Limb (tissue), 2 donors: ENCODE results near the gene CYP2A6.
"Not testable (repeated sequence)": the region's sequence is repeated elsewhere in the genome, so short reads cannot be mapped to it uniquely, and the experiment has no call there.

ENCODE experiments used
- DNase-seq, 2 donors: peaks; one replicate each; pipeline ENCODE4 v3.0.0-alpha.2; 2016; ENCODE audit errors: extremely low spot score in 2 of 2

Gene CYP2A6

GRCh38 chr19:40819479-40820234, 30.6 kb downstream of the CYP2A6 start:
- DNase-seq, result peak; percentile 25 to 61

DNA sequence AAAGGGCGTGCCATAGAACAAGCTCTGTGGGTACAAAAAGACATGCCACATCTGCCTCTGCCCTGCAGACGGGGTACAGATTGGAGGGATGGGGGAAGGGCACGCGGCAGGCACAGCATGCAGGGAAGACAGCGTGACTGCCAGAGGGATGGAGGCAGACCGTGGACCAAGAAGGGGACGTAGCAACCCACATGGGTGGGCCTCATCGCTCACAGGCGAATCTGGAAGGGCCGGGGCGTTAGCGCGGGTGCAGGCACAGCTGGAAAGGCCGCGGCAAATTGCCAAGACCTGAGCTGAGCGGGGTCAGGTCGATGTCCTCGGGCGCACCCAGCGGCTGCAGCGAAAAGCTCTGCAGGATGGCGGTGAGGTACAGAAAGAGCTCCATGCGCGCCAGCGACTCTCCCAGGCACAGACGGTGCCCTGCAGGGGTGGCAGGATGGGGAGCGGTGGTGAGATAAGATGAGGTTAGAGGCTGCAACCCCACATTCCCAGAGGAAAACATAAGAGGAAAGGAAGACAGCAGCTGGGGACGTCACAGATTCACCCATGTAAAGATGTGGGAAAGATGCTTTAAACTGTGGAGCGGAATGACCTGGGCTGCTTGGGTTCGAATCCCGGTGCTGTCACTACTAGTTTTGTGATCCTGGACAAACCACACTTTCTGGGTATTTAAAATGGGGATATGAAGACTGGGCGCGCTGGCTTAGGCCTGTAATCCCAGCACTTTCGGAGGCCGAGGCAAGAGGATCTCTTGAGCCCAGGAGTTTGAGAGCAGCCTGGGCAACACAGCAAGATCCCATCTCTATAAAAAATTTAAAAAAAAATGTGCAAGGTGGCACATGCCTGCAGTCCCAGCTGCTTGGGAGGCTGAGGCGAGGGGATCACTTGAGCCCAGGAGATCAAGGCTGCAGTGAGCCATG, 31.5 kb downstream of the CYP2A6 start:
- DNase-seq, result peak in 1 of 2 donors; percentile 76

GRCh38 chr19:40815223-40815622, 35.0 kb downstream of the CYP2A6 start:
- DNase-seq, result no peak

- DNase-seq, result no peak
These were observed 37.1 kb downstream of the CYP2A6 start for GRCh38 chr19:40813182-40813581.

- not testable (repeated sequence) for DNase-seq
These were observed 37.7 kb downstream of the CYP2A6 start for GRCh38 chr19:40812571-40812970.

DNA sequence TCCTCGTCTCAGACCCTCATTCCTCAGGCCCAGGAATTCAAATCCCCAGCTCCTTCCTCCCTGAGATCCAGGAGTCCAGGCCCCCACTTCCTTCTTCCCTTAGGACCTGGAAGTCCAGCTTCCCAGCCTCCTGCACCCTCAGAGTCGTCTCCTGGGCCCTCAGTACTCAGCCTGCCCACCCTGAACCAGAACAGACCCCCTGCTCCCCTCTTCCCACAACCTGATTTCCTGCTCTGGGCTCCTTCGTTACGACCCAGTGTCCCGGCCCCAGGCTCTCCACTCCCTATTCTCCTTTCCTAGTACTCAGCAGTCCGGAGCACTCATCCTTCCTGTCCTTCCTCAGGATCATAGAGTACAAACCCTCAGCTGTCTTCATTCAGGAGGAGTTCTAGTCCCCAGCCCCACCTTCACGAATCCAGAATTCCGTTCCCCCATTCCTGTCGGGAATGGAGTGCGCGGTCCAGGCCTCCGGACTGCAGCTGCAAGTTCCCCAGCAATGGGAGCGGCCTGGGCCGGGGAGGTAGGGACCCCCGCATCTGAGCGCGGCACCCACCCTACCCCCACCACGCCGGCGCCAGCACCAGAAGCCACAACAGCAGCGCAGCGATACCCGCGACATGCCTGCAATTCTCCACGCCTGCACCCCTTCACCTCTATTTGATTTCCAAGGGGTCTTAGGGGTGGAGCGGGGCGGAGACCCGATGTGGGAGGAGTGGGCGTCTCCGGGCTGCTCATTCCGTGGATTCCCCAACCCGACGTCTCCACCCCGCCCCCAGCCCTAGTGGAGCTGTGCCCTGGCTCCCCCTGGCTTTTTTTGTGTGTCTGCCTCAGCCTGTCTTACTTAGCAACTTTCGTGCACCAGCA, 38.5 kb downstream of the CYP2A6 start:
- DNase-seq, result peak; percentile 20 to 75

GRCh38 chr19:40810649-40811408, 39.4 kb downstream of the CYP2A6 start:
- peak; percentile 64 to 86 for DNase-seq

DNA sequence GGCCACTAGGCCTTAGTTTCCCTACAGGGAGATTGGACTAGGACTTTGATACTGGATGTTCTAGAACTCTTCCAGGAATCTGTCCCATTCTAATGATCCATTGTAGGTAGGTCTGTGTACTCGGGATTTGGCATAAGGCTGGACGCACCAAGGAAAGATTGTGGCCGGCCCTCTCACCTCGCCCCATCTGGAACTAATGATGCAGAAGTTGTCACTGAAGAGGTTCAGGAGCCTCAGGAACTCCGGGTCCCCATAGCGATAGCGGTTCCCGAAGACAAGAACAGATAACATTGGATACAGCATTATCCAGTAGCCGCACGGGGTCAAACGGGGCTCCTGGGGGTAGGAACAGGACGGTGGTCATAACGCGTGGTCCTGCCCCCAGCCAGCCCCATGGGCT, 40.1 kb downstream of the CYP2A6 start:
- DNase-seq, result no peak

GRCh38 chr19:40809358-40810086, 40.7 kb downstream of the CYP2A6 start:
- DNase-seq, result no peak

DNA sequence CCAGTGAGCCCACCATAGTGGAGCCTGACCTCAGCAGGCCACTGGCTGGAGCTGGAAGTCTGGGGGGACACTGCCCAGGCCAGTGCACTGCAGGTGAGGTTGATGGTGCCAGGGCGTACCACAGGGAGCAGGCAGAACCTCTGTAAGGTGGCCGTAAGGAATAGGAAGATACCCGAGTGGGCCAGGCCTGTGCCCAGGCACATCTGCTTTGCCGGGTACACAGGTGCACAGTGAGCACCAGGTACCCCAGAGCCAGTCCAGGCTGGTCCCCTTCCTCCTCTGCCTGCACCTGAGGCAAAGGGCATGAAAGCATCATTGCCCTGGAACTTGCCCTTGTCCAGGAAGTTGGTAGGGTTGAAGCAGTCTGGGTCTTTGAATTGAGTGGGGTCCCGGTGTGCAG, 41.8 kb downstream of the CYP2A6 start:
- DNase-seq, result no peak

DNA sequence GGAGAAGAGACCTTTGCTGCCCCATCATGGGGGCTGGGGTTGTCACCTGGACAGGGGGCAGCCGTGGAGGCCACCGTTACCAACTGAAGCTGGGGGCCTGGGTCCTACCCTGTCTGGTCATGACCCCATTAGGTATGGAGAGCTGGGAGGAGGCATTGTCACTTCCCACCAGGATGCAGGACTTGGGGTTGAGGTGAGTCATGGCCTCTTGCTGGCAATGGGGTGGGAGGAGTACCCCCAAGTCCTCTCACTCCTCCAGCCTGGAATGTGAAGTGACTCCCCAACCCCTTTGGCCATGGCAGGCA, 42.3 kb downstream of the CYP2A6 start:
- DNase-seq, result no peak

DNA sequence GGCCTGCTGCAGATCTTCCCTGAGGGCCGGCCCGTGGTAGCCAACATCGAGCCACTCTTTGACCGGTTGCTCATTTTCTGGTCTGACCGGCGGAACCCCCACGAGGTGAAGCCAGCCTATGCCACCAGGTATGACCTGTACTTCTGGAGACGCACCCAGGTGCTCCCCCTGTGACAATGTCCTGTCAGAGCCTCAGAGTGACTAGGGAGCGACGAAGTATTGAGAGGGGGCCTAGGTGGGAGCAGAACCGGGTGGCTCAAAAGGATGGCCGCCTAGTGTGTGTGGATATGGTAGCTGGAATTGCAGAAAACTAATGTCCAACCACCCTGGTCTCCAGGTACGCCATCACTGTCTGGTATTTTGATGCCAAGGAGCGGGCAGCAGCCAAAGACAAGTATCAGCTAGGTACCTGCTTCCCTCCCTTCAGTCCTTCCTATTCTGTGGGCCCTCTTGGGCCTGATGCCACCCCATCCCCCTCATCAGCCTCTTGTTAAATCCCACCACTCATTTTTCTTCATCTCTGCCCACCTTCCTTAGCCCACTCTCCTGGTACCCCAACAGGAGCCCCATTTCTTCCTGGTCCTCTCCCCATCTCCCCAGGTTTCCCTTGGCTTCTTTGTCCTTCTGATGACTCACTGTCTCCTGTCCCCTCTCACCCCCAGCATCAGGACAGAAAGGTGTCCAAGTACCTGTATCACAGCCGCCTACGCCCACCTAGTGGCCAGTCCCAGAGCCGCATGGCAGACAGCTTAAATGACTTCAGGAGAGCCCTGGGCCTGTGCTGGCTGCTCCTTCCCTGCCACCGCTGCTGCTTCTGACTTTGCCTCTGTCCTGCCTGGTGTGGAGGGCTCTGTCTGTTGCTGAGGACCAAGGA, 42.9 kb downstream of the CYP2A6 start:
- DNase-seq, result no peak

GRCh38 chr19:40806423-40807146, 43.7 kb downstream of the CYP2A6 start:
- peak; percentile 90 to 91 for DNase-seq

- no peak for DNase-seq
These were observed 44.9 kb downstream of the CYP2A6 start for GRCh38 chr19:40805258-40805868.

DNA sequence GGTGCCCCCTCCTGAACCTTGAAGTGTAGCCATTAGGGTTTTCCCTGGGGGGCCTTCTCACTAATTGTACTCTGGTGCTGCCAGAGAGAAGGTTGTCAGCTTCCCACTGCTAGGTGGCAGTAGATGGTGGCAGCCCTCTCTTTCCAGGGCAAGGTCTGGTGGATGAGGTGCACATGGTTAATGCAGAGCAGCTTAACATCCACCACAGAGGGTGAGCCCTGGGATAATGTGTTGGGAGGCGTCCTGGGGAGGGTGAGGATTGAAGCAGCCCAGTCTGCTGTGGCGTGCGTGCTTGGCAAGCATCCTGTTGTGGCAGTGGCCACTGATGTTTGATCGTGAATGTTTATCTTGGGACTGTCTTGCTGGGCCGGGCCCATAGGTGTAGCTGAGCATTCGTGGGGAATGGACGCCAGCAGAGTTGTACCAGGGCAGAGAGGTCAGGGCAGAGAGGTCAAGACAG, 45.4 kb downstream of the CYP2A6 start:
- DNase-seq, result no peak

- no peak for DNase-seq
These were observed 46.1 kb downstream of the CYP2A6 start for GRCh38 chr19:40803857-40804782.
